Ishikawa (cell line): ENCODE data around the gene AKT1.

Experiments used
- CEBPB ChIP-seq: IDR thresholded peaks from 2 replicates; pipeline ENCODE4 v1.6.1; 2012
- CREB1 ChIP-seq: IDR thresholded peaks from 2 replicates; pipeline ENCODE4 v1.6.1; 2012; ENCODE audit warnings: low read depth
- EGR1 ChIP-seq: IDR thresholded peaks from 2 replicates; pipeline ENCODE4 v1.6.1; 2012
- EP300 ChIP-seq: IDR thresholded peaks from 2 replicates; pipeline ENCODE4 v1.6.1; 2012; ENCODE audit warnings: borderline replicate concordance
- FOXM1 ChIP-seq: IDR thresholded peaks from 2 replicates; pipeline ENCODE4 v1.6.1; 2012; ENCODE audit warnings: low read depth, borderline replicate concordance
- MAX ChIP-seq: IDR thresholded peaks from 2 replicates; pipeline ENCODE4 v1.6.1; 2012
- NFIC ChIP-seq: IDR thresholded peaks from 2 replicates; pipeline ENCODE4 v1.6.1; 2012
- RAD21 ChIP-seq: IDR thresholded peaks from 2 replicates; pipeline ENCODE4 v1.6.1; 2012; ENCODE audit warnings: low read depth
- REST ChIP-seq: IDR thresholded peaks from 2 replicates; pipeline ENCODE4 v1.6.1; 2012; ENCODE audit warnings: low read depth, mild to moderate bottlenecking
- TAF1 ChIP-seq: IDR thresholded peaks from 2 replicates; pipeline ENCODE4 v1.6.1; 2012; ENCODE audit warnings: low read depth, mild to moderate bottlenecking
- YY1 ChIP-seq: IDR thresholded peaks from 2 replicates; pipeline ENCODE4 v1.6.1; 2012; ENCODE audit warnings: low read depth

GRCh38 chr14:104822821-104823615 is 27.5 kb upstream of the AKT1 start:
- no peak for TF ChIP-seq EP300
- no peak for TF ChIP-seq TAF1
- no peak for TF ChIP-seq YY1
- TF ChIP-seq REST, result no peak
- TF ChIP-seq RAD21, result no peak
- TF ChIP-seq CEBPB, result no peak
- TF ChIP-seq FOXM1, result no peak
- no peak for TF ChIP-seq NFIC
- TF ChIP-seq EGR1, result no peak
- TF ChIP-seq CREB1, result no peak
- TF ChIP-seq MAX, result no peak
